OCI-LY7 (cell line): ENCODE measurements around the gene PCED1B. TPM values are rescaled to one million over a fixed set of nuclear protein-coding genes. Genes with fewer than 3 reads are reported as not detected.

Source experiments
- BruUV-seq: library from RNA; stranded (reverse); fragments of 400-500 nt; replicated peaks from 2 replicates; lab custom pipeline; 2021; lab: Mats Ljungman, UMichigan
- CTCF ChIA-PET: fragments of 300-600 bp; sonication (Branson Sonifier 250); formaldehyde crosslinking; loops from one replicate; lab custom pipeline; 2022; ENCODE audit warnings: antibody characterized with exemption; ENCODE audit not compliant: unreplicated experiment; lab: Charles Lee
- POLR2A ChIA-PET: fragments of 300-600 bp; sonication (Branson Sonifier 250); formaldehyde crosslinking; loops from one replicate; lab custom pipeline; 2022; ENCODE audit warnings: antibody characterized with exemption; lab: Charles Lee
- DNase-seq: peaks from one replicate; pipeline ENCODE4 v3.0.0-alpha.2; 2015; ENCODE audit warnings: low spot score
- H2AFZ ChIP-seq: fragments of 200-600 bp; sonication (generic), shearing (Covaris generic); 2 replicates; pipeline ENCODE4 v1.6.1; 2014; ENCODE audit warnings: mild to moderate bottlenecking, antibody characterized with exemption, low read length, moderate library complexity
- H3K27ac ChIP-seq: fragments of 200-600 bp; sonication (generic); 2 replicates; pipeline ENCODE4 v1.5.1; 2014; ENCODE audit warnings: mixed run types, low read depth, mild to moderate bottlenecking, moderate library complexity, low read length, inconsistent platforms; ENCODE audit not compliant: poor library complexity, severe bottlenecking
- H3K36me3 ChIP-seq: fragments of 200-600 bp; sonication (generic); 2 replicates; pipeline ENCODE4 v1.6.1; 2014; ENCODE audit warnings: mild to moderate bottlenecking, antibody characterized with exemption, low read length, moderate library complexity, mixed read lengths; ENCODE audit not compliant: insufficient read depth
- H3K4me1 ChIP-seq: fragments of 200-600 bp; sonication (generic); 2 replicates; pipeline ENCODE4 v1.5.1; 2014; ENCODE audit warnings: mild to moderate bottlenecking, low read length; ENCODE audit not compliant: insufficient read depth, poor library complexity, severe bottlenecking
- H3K4me2 ChIP-seq: fragments of 200-600 bp; sonication (generic); 2 replicates; pipeline ENCODE4 v1.6.1; 2014; ENCODE audit warnings: mild to moderate bottlenecking, low read length
- H3K4me3 ChIP-seq: fragments of 200-600 bp; sonication (generic); 2 replicates; pipeline ENCODE4 v1.5.1; 2014; ENCODE audit warnings: mild to moderate bottlenecking, low read depth, low read length; ENCODE audit not compliant: poor library complexity, severe bottlenecking
- H3K79me2 ChIP-seq: fragments of 200-600 bp; sonication (generic); 2 replicates; pipeline ENCODE4 v1.6.1; 2016; ENCODE audit warnings: low read depth, mild to moderate bottlenecking, low read length, moderate library complexity, mixed read lengths; ENCODE audit not compliant: insufficient read depth
- H3K9me2 ChIP-seq: fragments of 200-600 bp; sonication (generic); 2 replicates; pipeline ENCODE4 v1.6.1; 2016; ENCODE audit warnings: mild to moderate bottlenecking, low read length, mixed read lengths; ENCODE audit not compliant: insufficient read depth
- H3K9me3 ChIP-seq: fragments of 200-600 bp; sonication (generic); 2 replicates; pipeline ENCODE4 v1.6.1; 2014; ENCODE audit warnings: mild to moderate bottlenecking, mixed run types, low read length, mixed read lengths
- H4K20me1 ChIP-seq: fragments of 200-600 bp; sonication (generic); 2 replicates; pipeline ENCODE4 v1.6.1; 2014; ENCODE audit warnings: mild to moderate bottlenecking, antibody characterized with exemption, low read length, moderate library complexity, mixed read lengths; ENCODE audit not compliant: insufficient read depth
- EZH2phosphoT487 ChIP-seq: fragments of 200-600 bp; sonication (generic); IDR thresholded peaks from 2 replicates; pipeline ENCODE4 v1.6.1; 2018; ENCODE audit warnings: low read depth, borderline replicate concordance, mild to moderate bottlenecking, mixed run types, antibody characterized with exemption, low read length, moderate library complexity, mixed read lengths
- intact Hi-C: fragments of 100-400 bp; cut with micrococcal nuclease; formaldehyde crosslinking; loops from one replicate; pipeline ENCODE4 v1.10.0; 2022; ENCODE audit not compliant: unreplicated experiment
- total RNA-seq, 2 experiments: library from RNA; depleted of rRNA in 1 of 2; stranded (reverse); fragments of >200 nt in 1 of 2; shearing (Covaris generic) in 1 of 2; gene quantifications; 2 replicates each; pipeline ENCODE4 v1.2.3, GENCODE V29; 2014 to 2022
- TF ChIP-seq, protein P1 (sequence below): fragments of 200-600 bp; sonication (generic); conservative IDR thresholded peaks from 2 replicates; pipeline ENCODE4 v1.5.1; 2014; ENCODE audit warnings: mild to moderate bottlenecking, antibody characterized with exemption, low read length, moderate library complexity, mixed read lengths

Gene PCED1B
- total RNA-seq, 2 experiments from 2014 or later: 8.4 to 24.3 TPM

DNA sequence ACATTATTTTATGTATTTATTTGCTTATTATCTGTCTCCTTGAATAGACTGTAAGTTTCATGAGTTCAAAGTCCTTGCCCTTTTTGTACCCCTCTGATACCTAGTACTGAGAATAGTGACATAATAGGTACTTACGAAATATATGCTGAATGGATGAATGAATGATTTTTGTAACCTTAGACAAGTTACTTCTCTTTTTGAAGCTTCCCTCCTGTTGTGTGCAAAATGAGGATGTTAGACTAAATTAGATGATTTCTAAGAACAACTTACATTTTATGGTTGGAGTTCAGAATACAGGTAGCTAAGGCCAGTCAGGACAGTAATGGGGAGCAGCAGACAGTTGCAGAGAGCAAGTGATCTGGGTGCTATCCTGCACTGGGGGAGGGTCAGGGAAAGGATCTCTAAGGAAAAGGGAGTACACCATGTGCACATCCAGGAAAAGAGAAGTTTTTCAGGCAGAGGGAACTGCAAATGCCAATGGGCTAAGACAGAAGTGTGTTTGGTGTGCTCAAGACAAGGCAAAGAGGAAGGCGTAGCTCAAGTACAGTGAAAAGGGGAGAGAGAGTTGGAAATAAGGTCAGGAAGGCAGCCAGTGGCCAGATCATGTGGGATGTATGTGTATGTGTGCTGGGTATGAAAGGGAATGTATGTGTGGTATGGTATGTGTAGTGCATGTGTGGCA, 59.7 kb downstream of the PCED1B start:
- Histone ChIP-seq H3K36me3 (no peaks in the 10 kb centered on the region), H3K4me2 (no peak overlapping the region), H3K4me3 (no peak overlapping the region), H4K20me1 (no peaks in the 10 kb centered on the region), H3K27ac (no peak overlapping the region), H3K9me3 (no peaks in the 10 kb centered on the region), H2AFZ (no peak overlapping the region), H3K79me2 (no peaks in the 10 kb centered on the region), H3K4me1 (no peaks in the 10 kb centered on the region), H3K9me2 (no peaks in the 10 kb centered on the region)
- ChIA-PET CTCF (no interaction called here), POLR2A (no interaction called here)
- BruUV-seq: no TSS peak
- no peak for TF ChIP-seq EZH2phosphoT487
- TF ChIP-seq, protein P1, sequence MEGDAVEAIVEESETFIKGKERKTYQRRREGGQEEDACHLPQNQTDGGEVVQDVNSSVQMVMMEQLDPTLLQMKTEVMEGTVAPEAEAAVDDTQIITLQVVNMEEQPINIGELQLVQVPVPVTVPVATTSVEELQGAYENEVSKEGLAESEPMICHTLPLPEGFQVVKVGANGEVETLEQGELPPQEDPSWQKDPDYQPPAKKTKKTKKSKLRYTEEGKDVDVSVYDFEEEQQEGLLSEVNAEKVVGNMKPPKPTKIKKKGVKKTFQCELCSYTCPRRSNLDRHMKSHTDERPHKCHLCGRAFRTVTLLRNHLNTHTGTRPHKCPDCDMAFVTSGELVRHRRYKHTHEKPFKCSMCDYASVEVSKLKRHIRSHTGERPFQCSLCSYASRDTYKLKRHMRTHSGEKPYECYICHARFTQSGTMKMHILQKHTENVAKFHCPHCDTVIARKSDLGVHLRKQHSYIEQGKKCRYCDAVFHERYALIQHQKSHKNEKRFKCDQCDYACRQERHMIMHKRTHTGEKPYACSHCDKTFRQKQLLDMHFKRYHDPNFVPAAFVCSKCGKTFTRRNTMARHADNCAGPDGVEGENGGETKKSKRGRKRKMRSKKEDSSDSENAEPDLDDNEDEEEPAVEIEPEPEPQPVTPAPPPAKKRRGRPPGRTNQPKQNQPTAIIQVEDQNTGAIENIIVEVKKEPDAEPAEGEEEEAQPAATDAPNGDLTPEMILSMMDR: no peak
- intact Hi-C loops: no loop called here
- DNase-seq: no peak

DNA sequence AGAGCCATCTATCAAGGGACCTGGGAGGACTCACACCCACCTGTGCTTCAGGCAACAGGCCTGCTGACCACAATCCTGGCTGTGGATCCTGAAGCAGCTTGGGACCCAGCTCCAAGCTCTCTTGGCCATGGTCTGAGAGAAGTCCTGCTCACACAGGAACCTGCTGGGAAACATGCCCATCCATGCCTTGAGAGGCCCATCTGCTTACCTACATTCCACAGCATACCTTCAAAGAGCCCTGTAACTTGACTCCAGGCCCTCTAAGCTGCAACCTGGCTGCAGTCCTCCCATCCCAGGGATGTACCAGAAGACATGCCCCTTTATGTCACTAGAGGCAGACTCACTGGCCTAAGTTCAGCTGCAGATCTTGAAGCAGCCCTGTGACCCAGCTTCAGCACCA, 62.0 kb downstream of the PCED1B start:
- POLR2A ChIA-PET: interaction anchor here (2.4 kb wide), 1 partner anchor 9 kb away, joined by 8 read pairs; no protein-coding TSS in a partner anchor

More for the DNA sequence above, 62.0 kb downstream of the PCED1B start:
- Histone ChIP-seq H3K4me2 (no peak overlapping the region), H3K4me1 (no peaks in the 10 kb centered on the region), H3K79me2 (no peaks in the 10 kb centered on the region), H3K4me3 (no peak overlapping the region), H3K9me3 (no peaks in the 10 kb centered on the region), H3K27ac (no peak overlapping the region), H3K9me2 (no peaks in the 10 kb centered on the region), H2AFZ (no peak overlapping the region), H4K20me1 (no peaks in the 10 kb centered on the region), H3K36me3 (no peaks in the 10 kb centered on the region)
- no TSS peak for BruUV-seq
- CTCF ChIA-PET: no interaction called here
- intact Hi-C loops: no loop called here
- no peak for TF ChIP-seq EZH2phosphoT487
- TF ChIP-seq, protein P1: no peak
- DNase-seq: no peak
